ENCODE data around the gene CFAP54.
"Not testable (repeated sequence)": the region's sequence is repeated elsewhere in the genome, so short reads cannot be mapped to it uniquely, and the experiment has no call there.

Gene CFAP54

GRCh38 chr12:96487634-96488033, 1.7 kb upstream of the CFAP54 start:
- no peak overlapping the region for H3K4me3 ChIP-seq (ENCODE audit: low read depth, low read length)
- TF ChIP-seq MAX (IDR thresholded peaks at IDR 0.05; ENCODE audit: low read depth, low read length) (no peak), CTCF (IDR thresholded peaks at IDR 0.05; ENCODE audit: low read depth, low read length) (no peak), POLR2A (IDR thresholded peaks at IDR 0.05; ENCODE audit: extremely low read depth, insufficient read length) (no peak), MYC (IDR thresholded peaks at IDR 0.05; ENCODE audit: low read depth, low read length) (no peak)
- DNase-seq (ENCODE audit: low read depth) = no peak

- H3K4me3 ChIP-seq (ENCODE audit: low read depth, low read length) = no peak overlapping the region
- no peak for DNase-seq (ENCODE audit: low read depth)
- TF ChIP-seq CTCF (IDR thresholded peaks at IDR 0.05; ENCODE audit: low read depth, low read length) = no peak
- no peak for TF ChIP-seq POLR2A (IDR thresholded peaks at IDR 0.05; ENCODE audit: extremely low read depth, insufficient read length)
- no peak for TF ChIP-seq MYC (IDR thresholded peaks at IDR 0.05; ENCODE audit: low read depth, low read length)
- no peak for TF ChIP-seq MAX (IDR thresholded peaks at IDR 0.05; ENCODE audit: low read depth, low read length)
These were observed 3.7 kb downstream of the CFAP54 start for GRCh38 chr12:96493106-96493505.

- not testable (repeated sequence) for DNase-seq (ENCODE audit: low read depth); H3K4me3 ChIP-seq (ENCODE audit: low read depth, low read length)
These were observed 4.8 kb downstream of the CFAP54 start for GRCh38 chr12:96494154-96494553.

GRCh38 chr12:96495155-96495554, 5.8 kb downstream of the CFAP54 start:
- TF ChIP-seq MYC (IDR thresholded peaks at IDR 0.05; ENCODE audit: low read depth, low read length) = no peak
- no peak for TF ChIP-seq POLR2A (IDR thresholded peaks at IDR 0.05; ENCODE audit: extremely low read depth, insufficient read length)
- TF ChIP-seq MAX (IDR thresholded peaks at IDR 0.05; ENCODE audit: low read depth, low read length) = no peak
- TF ChIP-seq CTCF (IDR thresholded peaks at IDR 0.05; ENCODE audit: low read depth, low read length) = no peak
- no peak for DNase-seq (ENCODE audit: low read depth)
- H3K4me3 ChIP-seq (ENCODE audit: low read depth, low read length) = no peak overlapping the region

- no peak overlapping the region for H3K4me3 ChIP-seq (ENCODE audit: low read depth, low read length)
- no peak for DNase-seq (ENCODE audit: low read depth)
These were observed 6.6 kb downstream of the CFAP54 start for GRCh38 chr12:96495841-96496545.

More at GRCh38 chr12:96495841-96496545, 6.6 kb downstream of the CFAP54 start:
- TF ChIP-seq CTCF (IDR thresholded peaks at IDR 0.05; ENCODE audit: low read depth, low read length) (no peak), MAX (IDR thresholded peaks at IDR 0.05; ENCODE audit: low read depth, low read length) (no peak), POLR2A (IDR thresholded peaks at IDR 0.05; ENCODE audit: extremely low read depth, insufficient read length) (no peak), MYC (IDR thresholded peaks at IDR 0.05; ENCODE audit: low read depth, low read length) (no peak)
